GM13977 (cell line): ENCODE data around the gene MEIS3.

Source experiments
- DNase-seq: peaks from one replicate; pipeline ENCODE4 v3.0.0; 2012; ENCODE audit warnings: low spot score
- in situ Hi-C: fragments of 300-500 bp; cut with MboI; formaldehyde crosslinking; loops from one replicate; pipeline ENCODE4 v1.12.0; 2022; ENCODE audit warnings: low sequenced_read_pairs, low pct_unique_long_range_greater_than_20kb, mixed read lengths, inconsistent platforms; ENCODE audit not compliant: unreplicated experiment
- TF ChIP-seq, protein P1 (sequence below): IDR thresholded peaks from 2 replicates; pipeline ENCODE4 v1.5.1; 2012; ENCODE audit warnings: mild to moderate bottlenecking, control low read depth; ENCODE audit not compliant: insufficient read depth; ENCODE audit errors: extremely low read depth, missing control alignments

Gene MEIS3

DNA sequence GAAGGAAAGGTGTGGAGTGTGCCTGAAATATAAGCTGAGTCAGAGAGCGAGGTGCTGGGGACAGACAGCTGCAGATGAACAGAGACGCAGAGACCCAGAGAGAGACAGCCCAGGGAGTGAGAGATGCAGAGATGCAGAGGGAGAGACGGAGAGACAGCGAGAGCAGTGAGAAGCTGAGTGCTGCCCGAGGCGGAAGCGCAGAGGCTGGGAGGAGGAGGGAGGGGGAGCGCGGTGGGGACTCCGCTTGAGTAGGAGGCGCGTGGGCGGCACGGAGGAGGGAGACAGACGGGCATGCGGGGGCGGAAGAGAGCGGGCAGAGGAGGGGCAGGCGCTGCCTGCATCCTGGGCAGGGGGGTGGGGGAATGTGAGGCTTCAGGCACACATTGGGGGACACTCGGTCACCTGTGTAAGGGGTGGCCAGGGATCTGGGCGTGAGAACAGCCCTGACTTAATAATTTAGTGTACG lies 26.6 kb upstream of the MEIS3 start:
- TF ChIP-seq, protein P1, sequence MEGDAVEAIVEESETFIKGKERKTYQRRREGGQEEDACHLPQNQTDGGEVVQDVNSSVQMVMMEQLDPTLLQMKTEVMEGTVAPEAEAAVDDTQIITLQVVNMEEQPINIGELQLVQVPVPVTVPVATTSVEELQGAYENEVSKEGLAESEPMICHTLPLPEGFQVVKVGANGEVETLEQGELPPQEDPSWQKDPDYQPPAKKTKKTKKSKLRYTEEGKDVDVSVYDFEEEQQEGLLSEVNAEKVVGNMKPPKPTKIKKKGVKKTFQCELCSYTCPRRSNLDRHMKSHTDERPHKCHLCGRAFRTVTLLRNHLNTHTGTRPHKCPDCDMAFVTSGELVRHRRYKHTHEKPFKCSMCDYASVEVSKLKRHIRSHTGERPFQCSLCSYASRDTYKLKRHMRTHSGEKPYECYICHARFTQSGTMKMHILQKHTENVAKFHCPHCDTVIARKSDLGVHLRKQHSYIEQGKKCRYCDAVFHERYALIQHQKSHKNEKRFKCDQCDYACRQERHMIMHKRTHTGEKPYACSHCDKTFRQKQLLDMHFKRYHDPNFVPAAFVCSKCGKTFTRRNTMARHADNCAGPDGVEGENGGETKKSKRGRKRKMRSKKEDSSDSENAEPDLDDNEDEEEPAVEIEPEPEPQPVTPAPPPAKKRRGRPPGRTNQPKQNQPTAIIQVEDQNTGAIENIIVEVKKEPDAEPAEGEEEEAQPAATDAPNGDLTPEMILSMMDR: no peak
- no peak for DNase-seq
- in situ Hi-C loops: no loop called here

DNA sequence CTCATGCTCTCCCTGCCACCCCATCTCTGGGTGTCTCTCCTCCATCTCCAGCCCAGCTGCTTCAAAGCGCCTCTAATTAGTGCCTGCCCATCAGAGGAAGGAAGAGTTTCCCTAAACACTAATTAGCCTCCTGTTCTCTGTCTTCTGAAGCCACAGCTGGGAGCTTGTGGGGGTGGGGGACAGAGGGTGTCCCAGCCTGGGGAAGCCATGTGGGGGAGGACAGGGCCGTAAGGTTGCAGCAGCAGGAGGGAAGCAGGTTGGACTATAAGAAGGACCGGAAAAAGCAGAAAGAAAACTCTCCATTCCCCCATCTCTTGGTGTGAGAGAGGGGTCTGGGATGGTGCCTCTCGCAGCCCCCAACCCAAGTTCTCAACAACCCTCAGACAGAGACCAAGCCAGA lies 26.2 kb upstream of the MEIS3 start:
- in situ Hi-C loops: no loop called here
- DNase-seq: no peak
- TF ChIP-seq, protein P1: no peak

GRCh38 chr19:47444388-47444821 lies 25.1 kb upstream of the MEIS3 start:
- in situ Hi-C loops: no loop called here
- no peak for DNase-seq
- TF ChIP-seq, protein P1: no peak

GRCh38 chr19:47443331-47443730 lies 24.0 kb upstream of the MEIS3 start:
- DNase-seq: no peak
- TF ChIP-seq, protein P1: no peak
- in situ Hi-C loops: no loop called here

DNA sequence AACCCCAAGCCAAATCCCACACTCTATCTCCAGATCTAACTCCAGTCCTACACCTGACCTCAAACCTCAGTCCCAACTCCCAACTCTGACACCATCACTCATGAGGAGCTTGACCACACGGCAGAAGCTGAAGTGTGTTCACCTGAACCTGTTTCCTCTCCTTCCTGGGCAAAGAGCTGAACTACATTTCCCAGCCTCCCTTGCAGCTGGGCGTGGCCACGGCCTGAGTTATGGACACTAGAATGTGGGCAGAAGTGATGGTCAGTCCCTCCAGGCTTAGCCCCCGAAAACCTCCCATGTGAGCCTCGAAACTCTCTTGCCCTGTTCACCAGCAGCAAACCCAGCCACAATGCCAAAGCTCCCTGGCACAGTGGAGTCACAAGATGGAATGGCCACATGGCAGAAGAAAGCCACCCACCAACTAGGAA lies 19.5 kb upstream of the MEIS3 start:
- in situ Hi-C loops: loop anchor here (5.0 kb wide), 1 partner anchor 258 kb away; no protein-coding TSS in a partner anchor
- DNase-seq: no peak
- TF ChIP-seq, protein P1: no peak

DNA sequence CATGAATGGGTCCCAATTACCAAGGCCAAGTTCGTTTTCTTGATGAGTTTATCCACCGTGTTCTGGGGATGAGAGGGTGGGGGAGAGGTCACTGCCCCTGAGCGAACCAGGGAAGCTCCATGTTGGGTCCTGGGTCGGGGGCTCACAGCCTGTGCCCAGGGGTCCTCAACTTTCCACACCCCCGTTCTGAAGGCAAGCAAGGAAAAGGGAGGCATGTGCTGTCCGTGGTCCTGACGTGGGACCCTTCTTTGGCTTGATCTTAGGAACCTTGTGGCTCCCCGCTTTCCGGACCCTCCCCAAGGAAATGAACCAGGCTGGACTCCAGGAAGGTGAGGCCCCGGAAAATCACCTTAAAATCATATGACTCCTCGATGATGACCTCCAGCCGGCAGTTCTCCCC lies 18.2 kb upstream of the MEIS3 start:
- no peak for DNase-seq
- in situ Hi-C loops: loop anchor here (5.0 kb wide), 1 partner anchor 260 kb away; no protein-coding TSS in a partner anchor
- TF ChIP-seq, protein P1: no peak
